GM18861 (cell line): ENCODE results near the gene ETFBKMT.
"Not testable (repeated sequence)": the region's sequence is repeated elsewhere in the genome, so short reads cannot be mapped to it uniquely, and the experiment has no call there.

Experiments
- ATAC-seq: cut with Tn5 transposase; IDR thresholded peaks from one replicate; pipeline ENCODE4 v1.9.1; 2021; ENCODE audit not compliant: unreplicated experiment

ETFBKMT gene

DNA sequence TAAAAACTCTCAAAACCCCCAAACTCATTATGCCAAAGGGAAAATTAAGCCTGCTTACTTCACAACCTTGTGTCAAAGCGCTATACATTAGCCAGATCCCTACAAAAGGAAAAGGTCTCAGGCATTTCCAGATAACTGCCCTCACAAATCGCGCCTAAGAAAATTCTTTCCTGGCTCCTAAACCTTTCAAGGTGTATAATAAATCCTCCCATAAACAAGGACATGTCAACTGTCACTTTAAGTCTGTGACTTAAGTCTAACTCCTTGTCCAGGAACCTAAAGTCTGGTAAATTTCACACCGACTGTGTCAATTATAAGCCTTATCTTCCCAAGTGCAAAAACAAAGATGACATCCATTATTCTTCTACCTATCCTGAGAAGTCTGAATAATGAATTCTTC lies 4.3 kb upstream of the ETFBKMT start:
- no peak for ATAC-seq

DNA sequence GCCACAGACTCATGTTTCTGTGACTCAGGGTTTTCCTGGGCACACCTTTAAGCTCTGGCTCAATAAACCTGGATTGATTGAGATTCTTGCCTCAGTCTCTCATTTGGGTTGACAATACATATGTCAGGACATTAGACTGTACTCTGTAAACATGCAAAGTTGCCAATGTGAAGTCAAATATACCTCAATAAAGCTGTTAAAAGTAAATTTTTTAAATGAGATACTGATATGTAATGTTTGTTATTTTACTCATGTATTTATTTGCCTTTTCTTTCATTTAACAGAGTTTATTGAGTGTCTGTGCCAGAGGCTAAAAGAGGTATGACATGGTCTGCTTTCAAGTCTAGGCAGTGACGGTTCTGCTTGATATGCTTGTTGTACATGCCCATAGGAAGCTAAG lies 3.7 kb upstream of the ETFBKMT start:
- ATAC-seq, result no peak

DNA sequence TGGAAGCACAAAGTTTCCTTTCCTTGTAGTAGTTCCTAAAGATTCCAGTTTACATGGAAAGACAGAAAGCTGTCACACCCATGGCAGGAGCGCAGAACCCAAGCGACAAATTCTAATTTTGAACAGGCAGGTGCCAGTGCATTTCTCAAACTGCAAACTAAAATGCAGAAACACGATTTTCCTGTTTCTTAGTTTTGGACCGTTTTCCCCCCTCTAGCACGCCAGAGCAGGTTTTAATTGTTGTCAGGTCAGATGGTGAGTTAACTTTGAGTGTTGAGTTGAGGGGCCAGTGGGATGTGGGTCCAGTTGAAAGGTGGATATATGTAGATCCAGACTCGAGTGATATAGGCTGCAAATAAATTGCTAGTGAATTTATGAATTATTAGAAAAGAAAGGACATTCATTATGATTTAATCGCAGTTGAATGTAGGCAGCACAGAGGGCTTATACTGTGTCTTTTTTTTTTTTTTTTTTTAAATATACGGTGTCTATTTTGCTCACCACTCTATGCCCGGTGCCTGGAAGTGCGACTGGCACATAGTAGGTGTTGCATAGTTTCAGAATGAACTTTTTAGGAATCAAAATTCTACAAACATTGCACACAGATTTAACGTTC lies 909 bp upstream of the ETFBKMT start:
- ATAC-seq, result no peak

- ATAC-seq, result no peak
These were observed 2.8 kb downstream of the ETFBKMT start for GRCh38 chr12:31662176-31662849.

GRCh38 chr12:31663576-31663975 lies 4.1 kb downstream of the ETFBKMT start:
- ATAC-seq, result no peak

GRCh38 chr12:31664038-31664437 lies 4.5 kb downstream of the ETFBKMT start:
- no peak for ATAC-seq

DNA sequence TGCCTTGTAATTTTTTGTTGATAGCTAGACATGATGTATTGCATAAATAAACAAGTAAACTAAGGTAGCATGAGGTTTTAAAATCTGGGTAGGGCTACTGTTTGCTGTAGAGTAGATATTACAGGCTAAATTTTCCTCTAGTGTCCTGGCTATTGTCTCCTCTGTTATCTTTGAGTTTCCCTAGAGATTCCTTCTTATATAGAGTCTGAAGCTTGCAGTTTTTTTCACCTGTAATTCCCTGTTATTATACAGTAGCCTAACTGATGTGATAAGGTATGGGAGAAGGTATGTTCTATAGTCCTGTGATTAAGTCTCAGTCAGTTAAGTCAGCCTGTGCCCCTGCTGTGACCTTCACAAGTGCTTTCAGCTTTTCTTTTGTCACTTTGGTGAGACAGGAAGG lies 9.5 kb downstream of the ETFBKMT start:
- no peak for ATAC-seq

GRCh38 chr12:31669582-31669981 lies 10.1 kb downstream of the ETFBKMT start:
- not testable (repeated sequence) for ATAC-seq

DNA sequence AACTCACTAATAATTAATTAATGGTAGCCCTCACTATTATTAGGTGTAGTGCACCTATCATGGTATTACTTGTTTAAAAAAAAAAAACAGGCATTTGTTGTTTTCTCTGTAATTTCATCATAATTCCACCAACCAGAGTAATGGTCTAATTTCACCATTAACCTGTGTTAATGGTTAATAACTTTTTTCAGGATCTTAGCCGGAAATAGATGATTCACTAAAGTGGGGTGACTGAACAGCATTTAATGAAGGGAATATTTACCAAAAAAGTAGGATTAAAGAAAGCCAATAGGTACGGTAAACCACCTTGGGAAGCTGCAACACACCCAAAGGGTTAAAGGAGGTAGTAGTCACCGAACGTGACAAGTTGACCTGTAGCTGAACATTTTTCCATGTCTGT lies 13.0 kb downstream of the ETFBKMT start:
- ATAC-seq, result no peak

DNA sequence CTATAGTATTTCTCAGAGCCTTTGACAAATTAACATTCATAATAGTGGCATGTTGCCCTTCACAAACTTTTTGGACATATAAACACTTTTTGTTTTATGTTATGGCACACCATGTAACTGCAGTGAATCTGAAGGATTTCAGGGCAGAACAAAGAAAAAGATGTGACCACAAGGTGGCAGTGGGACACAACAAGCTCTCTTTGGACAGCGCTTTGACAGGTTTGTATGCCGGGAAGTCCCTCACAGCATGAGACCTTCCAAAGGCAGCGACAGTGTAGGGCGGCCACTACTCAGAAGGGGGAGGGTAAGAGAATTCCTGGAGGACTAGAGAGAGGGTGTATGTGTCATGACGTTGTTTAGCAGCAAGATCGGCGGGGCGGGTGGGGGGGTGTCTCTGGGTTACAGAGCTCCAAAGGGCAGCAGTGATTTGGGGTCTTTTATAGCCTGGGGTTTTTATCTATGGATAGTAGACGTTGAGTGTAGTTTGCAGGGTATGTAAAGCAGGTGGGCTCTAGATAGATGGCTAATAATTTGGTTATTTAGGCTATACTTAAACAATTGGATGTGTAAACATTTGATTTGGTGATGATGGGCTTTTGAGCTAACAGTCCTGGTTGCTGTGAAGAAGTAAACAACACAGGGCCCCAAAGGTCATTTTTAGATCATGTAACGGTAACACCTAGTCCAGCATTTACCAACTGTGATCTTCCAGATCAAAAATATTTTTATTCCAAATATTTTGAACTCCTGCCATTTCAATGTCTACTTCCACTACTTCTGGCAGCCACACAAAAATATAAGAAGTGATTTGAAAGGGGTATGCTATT lies 22.9 kb downstream of the ETFBKMT start:
- peak; percentile 80 for ATAC-seq

- ATAC-seq, result no peak
These were observed 26.3 kb downstream of the ETFBKMT start for GRCh38 chr12:31685801-31686200.

DNA sequence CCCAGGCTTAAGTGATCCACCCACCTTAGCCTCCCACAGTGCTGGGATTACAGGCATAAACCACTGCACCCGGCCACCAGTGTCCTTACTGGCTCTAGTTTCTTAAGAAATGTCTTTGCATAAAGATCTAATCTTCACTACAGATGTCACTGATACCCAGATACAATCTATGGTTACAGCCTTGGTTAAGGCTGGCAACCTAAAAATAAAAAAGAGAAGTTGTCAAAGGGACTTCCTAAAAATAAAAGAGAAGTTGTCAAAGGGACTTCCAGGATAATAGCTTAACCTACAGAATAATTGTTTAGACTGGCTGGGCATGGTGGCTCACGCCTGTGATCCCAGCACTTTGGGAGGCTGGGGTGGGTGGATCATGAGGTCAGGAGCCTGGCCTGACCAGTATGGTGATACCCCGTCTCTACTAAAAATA lies 27.6 kb downstream of the ETFBKMT start:
- ATAC-seq, result peak; percentile 74

GRCh38 chr12:31689921-31690320 lies 30.4 kb downstream of the ETFBKMT start:
- not testable (repeated sequence) for ATAC-seq

DNA sequence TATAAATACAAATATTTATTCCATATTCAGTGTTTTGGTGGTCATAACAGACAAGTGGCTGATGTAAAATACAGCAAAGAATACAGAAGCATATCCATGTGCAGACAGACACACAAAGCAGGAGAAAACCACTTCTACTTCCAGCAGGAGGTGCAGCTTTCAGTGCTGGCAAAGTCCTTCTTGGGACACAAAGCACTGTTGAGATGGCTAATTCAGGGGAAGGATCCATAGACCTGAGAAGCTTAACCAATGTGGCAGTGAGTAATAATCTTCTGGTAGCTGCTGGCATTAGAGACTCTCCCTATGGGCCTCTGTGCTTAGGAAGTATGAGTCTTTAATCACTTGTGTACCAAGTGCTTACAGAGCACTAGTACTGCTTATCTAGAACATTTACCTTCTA lies 42.6 kb downstream of the ETFBKMT start:
- no peak for ATAC-seq

DNA sequence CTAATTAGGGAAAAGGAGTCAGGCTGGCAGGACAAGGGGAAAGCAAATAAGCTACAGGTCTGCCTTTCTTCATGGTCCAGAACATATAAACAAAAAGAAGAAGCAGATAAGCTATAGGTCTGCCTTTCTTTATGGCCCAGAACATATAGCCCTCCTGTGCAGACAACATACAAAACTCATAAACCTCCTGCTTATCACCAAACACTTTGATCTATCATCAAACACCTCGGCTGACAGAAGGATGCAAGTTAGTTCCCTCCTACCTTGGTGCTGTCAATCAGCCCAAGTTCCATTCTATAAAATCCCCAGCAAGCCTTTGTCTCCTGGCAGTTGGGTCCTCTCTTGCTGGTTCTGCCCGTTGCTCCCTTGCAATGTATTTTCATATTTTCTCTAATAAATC lies 46.1 kb downstream of the ETFBKMT start:
- no peak for ATAC-seq

GRCh38 chr12:31708118-31708517 lies 48.6 kb downstream of the ETFBKMT start:
- ATAC-seq, result not testable (repeated sequence)

DNA sequence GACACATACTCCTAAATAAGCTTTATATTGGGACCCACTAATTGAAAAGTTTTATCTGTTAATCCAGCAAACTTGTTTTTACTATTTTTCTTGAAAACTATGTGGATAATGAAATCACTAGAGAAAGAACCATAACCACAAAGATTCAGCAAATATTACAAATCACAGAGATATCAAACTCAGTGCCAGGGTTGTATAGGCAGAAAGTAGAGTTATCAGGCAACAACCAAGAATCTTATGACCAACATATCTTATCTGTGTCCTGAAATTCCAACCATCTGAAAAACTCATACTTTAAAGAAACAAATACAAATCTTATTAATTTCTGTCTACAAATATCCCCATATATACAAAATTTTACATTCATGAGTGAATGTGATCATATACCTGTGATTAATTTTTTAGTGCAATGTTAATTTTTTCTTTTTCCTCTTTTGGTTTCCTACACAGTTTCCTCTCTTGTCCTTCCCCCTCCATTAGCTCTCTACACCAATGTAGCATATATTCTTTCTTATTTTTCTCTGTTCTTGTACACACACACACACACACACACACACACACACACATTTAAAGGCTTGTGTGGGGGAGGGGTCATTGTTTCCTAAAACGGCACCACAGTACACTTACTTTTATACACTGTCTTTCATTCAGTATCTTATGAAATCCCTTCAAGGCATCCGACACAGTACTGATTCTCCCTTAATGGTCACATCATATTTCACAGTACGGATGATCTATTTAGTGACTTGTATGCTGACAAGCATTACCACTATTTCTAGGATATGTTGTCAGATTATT lies 50.7 kb downstream of the ETFBKMT start:
- ATAC-seq, result no peak

GRCh38 chr12:31712877-31713276 lies 53.4 kb downstream of the ETFBKMT start:
- ATAC-seq, result no peak

DNA sequence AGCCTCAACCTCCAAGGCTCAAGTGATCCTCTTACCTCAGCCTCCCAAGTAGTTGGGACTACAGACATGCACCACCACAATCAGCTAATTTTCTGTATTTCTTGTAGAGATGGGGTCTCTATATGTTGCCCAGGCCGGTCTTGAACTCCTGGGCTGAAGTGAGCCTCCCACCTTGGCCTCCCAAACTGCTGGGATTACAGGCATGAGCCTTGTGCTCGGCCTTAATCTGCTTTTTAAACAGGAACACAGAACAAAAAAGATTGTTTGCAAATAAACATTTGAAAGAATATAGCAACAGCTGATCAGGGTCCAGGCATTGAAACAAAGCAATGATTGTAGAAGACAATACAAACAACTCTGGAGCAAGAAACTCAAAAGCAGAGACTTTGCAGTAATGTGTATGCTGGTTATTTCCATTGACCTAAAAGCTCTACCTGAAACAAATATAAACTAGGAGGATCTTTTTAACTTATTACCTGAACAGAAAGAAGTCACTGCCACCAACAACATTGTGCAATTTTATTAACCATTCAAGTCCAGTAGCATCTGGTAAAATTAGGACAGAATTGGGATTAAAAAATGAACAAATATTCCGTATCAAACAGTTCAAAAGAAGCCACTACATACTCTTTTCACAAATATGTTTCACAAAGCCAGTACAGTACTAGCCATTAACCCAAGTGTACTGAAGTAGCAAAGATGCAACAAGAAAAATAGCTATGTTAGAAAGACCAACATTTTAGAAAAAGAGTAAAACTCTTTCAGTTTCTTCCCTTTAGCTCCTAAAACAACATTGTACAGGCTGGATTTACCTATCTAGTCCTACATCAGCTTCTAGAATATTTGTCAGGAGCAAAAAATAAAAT lies 55.2 kb downstream of the ETFBKMT start:
- peak; percentile 22 for ATAC-seq

DNA sequence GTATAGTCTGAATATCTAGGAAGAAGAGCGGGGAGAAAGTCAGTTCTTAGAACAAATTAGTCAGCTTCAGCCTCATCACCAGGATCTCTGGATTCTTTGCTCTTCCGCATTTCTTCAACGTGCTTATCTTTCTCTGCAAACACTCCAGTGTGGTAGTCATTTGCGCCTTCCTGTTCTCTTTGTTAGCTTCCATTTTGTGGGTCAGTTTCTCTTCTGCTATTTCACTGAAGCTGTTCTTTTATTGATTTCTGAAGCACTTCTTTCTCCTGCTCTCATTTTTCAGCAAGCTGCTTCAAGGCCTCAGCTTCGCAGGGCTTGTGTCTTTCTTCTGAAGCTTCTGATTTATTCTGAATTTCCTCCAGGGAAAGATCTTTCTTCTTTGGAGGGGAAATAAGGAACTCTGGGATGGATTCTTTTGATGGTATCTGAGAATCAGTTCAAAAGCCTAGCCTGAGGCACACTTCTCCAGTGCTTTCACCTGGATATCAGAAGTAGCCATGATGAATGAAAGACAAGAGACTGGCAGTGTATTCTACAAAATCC lies 55.9 kb downstream of the ETFBKMT start:
- ATAC-seq, result peak; percentile 66
